SW 1271 (cell line): Measurements from ENCODE around the gene CADPS.

ENCODE experiments used
- DNase-seq, 2 experiments: peaks; one replicate each; lab custom pipeline; 2025; lab: John Stamatoyannopoulos, UW

Gene CADPS

DNA sequence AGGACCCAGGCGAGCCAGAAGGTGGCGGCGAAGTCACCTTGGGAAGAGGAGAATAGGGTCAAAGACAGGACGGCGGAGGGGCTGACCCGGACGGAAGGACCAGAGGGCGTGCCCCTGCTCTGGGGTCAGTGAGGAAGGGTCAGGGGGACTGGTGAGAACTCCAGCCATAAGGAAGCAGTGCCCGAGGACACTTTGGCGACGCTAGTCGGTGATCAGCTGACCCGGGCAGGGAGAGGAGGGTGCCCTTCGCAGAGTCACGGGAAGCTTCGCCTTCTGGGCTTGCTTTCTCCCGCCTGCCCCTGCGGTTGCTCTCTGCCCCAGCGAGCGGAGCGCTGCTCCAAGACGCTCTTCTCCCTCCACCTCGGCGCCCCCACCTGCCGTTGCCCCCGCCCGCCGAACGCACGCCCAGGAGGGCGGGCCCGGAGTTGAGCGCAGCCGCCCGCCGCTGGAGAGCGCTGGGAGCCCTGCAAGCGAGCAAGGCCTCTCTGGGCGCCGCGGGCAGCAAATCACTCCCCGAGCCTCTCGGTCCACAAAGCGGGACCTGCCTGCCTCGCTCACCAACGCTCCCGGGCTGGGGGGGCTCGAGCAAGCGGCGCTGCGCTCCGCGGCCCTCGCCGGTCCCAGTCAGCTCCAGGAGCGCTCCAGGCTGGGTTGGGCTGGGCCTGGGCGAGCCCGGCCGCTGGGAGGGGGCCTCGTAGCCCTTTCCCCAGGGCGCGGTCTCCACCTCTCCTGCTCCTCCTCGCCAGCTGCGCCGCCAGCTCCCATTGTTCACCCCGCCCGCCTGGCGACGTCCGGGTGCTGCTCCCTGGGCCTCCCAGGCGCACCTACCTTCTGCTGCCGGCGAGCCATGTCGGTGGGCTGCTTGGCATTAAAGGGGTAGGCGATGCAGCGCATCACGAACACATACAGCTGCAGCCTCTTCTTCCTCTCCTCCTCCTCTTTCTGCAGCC is 1.2 kb downstream of the CADPS start:
- no peak for DNase-seq

DNA sequence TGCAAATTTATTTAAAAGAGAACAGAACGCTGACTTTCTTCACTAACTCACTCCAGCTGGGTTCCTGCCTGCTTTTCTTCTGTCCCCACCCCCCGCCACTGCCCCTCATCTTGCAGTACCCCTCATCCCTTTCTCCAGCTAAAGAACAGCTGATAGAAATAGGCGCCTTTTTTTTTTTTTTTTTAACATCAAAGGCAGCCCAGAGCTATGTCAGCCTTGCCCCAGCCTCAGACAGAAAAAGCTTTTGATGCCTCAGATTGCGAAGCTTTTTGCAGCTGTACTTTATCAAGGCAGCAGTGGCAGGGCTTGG is 1.8 kb downstream of the CADPS start:
- DNase-seq: no peak

DNA sequence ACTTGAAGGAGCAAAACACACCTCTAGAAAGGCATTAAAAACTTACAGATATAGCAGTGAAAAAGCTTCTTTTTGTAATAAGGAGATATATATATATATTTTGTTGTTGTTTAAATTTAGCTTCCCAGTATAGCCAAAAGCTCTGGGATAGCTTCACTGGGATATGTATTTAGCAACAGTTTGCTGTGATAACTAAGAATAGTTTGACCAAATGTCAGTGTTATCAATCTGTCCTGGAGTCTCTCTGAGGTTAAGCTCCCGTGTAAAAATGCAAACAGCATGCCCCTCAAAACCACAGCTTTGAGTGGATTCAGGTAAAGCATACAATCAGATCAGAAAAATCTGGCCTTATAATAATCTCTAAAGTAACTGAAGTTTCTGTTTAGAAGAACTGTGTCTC is 2.9 kb downstream of the CADPS start:
- DNase-seq: no peak

DNA sequence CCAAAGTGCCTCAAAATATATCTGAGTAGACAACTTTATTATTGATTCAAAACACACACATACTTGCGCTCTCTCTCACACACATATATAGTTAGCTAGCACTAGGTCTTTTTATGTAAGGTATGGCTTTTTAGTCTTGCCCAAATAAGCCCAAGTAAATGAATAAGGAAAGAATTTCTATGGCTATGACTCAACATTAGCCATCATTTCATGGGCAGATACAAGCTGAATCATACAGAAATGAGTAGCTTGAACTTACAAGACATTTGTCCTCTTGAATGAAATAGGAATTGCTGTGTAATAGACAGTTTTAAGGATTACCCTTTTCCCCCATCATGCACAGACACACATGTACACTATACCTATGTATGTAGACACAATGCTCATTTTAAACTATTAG is 4.9 kb downstream of the CADPS start:
- DNase-seq: no peak

DNA sequence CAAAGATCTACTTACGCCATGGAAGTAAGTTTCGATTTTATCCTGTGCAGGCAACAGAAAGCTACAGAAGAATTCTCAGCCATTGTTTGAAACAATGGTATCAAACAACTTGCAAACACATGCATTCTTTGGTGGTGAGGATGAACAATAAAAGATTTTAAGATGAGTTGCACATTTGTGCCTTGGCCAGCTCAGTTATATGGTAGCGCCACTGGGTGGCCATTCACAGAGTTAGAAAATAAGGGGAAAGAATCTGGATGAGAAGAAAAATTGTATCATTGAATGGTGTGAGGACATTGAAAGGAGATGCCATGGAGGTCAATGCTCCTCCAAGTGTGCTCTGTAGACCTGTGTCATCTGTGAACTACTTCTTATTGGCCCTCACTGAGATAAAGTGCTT is 11.6 kb downstream of the CADPS start:
- no peak for DNase-seq

DNA sequence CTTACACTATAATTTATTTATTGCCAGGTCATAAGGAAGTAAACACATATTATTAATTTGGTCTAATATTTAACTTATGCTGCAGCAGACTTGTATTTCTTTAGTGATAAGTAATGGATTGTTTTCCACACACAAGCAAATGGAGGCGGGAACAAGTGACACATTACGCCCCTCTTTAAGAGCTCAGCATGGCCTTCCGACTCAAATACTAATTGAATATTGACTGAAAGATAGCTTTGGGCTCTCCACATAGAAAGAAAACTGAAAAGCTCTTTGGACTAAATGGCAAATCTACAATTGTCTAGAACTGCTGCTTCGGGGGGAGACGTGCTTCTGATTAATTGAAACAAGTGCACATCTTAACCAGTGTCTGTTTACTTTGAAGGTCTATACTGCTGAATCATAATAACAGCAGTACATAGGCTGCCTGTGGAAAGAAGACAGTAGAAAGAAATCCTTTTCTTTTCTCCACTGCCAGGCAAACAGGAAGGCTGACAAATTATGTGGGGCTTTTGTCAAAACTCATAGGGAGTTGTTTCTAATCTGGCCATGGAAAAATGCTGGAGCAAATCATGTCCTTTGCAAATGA is 15.9 kb downstream of the CADPS start:
- no peak for DNase-seq

DNA sequence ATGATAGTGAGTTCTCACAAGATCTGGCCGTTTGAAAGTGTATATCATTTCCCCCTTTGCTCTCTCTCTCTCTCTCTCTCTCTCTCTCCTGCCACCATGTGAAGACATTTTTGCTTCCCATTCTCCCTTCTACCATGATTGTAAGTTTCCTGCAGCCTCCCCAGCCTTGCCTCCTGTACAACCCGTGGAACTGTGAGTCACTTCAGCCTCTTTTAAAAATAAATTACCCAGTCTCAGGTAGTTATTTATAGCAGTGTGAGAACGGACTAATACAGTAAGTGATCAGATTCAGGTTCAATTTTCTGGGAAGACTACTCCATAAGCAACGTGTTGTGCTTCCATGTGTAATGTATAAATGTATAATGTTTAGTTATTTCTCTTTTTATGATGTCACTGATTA is 29.2 kb downstream of the CADPS start:
- no peak for DNase-seq

DNA sequence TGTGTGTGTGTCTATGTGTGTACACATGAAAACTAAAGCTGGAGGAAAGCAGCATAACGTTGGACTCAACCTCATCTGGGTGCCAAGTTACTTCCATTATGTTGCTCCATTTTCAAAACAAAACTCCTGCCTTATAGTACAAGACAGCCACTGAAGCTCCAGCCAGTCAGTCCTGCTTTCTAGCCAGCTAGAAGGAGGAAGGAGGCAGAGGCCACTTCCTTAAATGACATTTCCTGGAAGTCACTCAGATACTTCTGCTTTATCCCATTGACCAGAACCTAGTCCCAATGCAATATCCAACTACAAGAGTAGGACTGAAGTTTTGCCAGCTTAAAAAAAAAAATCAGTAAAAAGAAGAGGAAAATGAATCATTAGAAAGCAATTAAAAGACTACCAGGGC is 31.7 kb downstream of the CADPS start:
- DNase-seq: no peak

DNA sequence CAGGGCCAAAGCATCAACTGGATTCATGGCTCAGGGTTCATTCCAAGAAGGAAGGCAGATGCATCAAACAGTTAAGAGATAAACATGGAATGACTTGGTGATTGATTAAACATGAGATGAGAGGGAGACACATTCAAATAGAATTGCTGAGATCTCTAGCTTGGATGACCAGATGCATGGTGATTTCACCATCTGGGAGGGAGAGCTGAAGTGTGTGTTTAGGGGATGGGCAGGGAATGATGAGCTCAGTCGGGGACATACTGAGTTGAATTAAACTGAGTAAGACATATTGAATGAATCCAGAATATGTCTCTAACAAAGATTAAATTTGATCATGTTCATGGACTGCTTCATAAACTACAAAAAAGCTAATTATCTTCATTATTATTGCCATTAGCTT is 35.5 kb downstream of the CADPS start:
- DNase-seq: no peak

DNA sequence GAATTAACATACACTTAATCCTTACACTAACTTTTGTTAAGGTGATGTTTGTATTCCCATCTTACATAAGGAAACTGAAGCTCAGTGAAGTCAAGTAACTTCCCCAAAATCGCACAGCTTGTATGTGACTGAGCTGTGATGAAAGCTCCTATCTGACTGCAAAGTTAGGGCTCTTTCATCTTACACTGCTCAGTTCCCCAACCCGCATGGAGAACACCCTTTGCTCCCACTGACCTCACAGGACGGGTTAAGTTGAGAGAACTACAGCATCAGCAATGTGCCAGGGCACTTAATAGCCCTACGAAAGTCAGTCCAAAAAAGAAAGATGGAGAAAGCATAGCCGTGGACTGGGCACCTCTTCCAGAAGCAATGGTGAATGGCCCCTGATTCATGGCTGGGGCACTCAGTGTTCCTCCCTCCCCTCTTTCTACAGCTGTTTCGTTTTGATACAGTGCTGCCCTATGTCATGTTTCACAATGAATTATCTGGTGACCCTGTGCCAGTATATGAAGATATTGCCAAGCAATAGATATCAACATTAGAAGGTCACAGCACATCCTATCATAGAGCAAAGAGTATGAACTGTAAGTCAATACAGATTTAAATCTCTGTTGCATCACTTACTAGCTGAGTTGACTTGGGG is 38.0 kb downstream of the CADPS start:
- no peak for DNase-seq

DNA sequence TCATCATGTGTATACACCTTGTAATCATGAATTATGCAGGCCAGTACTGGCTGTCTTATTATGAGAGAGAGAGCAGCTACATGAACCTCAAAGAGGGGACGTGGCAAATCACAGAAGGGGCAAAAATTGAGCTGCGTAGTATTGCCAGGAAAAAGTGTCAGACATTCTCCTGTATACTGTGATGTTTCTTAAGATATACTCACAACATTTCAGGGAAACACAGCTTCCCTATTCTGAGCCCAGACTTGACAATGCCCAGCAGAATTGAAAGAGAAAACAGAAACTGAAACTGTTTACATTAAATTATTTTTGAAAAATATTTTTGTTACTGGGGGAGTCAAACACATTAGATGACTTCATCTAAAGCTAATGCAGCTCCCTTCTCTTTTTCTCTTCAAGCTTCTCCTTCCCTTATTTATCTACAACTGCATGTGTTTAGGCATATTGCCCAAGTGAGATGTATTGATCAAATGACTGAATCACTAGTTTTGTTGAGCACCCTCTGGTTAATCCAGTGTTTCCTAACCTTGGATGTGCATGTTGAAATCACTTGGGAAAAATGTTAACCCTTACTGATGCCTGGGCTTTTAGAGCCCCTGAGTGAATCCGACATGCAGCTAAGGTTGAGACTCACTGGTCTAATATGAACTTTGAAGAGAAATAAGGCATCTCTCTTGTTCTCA is 39.5 kb downstream of the CADPS start:
- no peak for DNase-seq

DNA sequence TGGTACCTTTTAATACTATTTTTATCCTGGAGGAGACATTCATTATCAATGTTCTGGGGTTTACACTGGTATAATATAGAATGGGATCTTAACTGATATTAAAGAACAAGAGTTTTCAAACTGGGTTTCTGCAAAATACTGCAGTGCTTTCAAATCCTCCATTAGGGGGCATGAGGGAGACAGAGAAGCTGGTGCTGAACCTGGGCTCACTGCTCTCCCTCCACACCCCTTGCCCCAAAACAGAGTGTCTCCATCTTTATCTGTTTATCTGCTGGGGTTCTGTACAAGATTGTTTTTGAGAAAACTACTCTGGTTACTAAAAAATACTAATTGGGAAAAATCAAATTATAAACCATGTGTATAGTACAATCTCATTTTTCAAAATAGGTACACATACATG is 41.7 kb downstream of the CADPS start:
- no peak for DNase-seq

DNA sequence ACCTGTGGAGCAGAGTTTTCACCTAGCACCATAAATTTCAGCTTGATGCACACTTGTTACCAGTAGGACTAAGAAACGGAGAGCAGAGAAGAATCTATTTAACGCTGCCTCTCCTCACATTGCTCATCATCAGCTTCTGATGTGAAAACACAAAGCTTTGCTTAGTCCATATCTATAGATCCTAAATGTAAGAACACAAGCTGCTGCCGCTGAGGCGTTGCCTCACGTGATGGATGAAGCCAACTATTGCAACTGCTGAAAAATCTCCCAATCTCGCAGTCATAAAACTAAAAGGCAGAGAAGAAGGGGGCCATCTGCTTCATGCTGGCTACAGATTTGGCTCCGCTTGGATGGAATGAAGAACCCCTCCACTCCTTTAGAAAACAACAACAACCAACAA is 42.7 kb downstream of the CADPS start:
- no peak for DNase-seq

DNA sequence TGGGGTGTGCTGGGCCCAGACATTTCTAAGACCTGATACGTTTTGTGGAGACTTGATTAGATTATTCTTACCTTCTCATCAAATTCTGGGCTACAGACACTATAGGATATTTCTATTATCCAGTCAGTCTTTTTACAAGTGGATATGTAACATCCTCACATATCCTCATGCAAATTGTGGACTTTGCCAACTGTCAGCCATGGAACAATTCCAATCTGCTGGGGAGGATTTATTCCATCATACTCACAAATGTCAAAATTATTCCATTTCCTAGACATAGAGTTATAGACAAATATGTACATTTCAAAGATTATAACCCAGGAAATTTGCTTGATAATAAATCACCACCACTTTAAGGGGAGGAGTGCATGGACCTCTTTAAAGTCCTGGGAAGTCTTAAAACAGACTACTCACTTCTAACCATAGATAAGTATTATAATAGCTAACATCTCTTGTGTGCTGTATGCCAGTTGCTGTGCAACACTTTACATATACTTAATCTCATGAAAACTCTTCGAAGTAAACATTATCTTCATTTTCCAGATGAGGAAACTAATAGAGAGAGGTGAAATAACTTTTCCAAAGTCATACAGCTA is 44.4 kb downstream of the CADPS start:
- DNase-seq: no peak

DNA sequence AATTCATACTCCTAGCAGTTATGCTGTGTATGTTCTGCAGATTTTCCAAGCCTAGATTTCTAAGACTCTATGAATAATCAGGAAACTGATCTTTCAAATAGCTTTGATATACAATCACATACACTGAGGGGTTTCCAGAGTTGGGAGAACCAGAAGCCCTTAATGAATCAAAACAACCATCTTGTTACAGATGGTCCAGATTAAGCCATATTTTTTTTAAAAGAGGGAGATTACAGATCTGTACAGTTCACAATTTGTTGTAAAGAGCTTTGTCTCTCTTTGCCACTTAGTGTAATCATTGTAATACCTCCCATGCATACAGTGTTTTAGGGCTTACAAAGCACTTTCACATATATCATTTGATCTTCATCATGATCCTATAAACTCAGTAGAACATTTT is 47.7 kb downstream of the CADPS start:
- DNase-seq: no peak

DNA sequence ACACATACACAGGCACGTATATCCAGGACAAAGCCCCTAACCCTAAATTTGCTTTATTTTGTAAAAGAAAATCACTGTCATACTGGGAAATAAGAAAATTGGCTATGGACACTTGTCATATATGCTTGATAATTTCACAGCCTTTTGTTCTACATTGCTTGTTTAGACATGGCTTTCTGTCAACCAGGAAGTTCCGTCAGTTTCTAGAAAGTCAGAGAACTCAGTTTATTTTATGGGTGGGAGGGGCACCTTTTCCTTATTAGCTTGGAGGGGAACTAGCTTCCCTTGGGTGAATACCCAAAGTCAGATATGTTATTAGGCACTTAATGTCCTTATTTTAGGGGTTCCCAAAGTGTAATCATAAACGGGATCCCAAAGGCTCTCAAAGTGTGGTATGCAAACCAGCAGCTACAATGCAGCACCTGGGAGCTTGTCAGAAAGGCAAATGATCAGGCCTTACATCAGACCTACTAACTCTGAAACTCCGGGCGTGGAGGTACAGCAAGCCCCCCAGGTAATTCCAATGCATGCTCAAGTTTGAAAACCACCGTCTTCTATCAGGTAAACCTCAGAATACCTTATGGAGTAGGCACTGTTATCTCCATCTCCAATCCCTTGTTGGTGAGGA is 50.1 kb downstream of the CADPS start:
- DNase-seq: no peak

DNA sequence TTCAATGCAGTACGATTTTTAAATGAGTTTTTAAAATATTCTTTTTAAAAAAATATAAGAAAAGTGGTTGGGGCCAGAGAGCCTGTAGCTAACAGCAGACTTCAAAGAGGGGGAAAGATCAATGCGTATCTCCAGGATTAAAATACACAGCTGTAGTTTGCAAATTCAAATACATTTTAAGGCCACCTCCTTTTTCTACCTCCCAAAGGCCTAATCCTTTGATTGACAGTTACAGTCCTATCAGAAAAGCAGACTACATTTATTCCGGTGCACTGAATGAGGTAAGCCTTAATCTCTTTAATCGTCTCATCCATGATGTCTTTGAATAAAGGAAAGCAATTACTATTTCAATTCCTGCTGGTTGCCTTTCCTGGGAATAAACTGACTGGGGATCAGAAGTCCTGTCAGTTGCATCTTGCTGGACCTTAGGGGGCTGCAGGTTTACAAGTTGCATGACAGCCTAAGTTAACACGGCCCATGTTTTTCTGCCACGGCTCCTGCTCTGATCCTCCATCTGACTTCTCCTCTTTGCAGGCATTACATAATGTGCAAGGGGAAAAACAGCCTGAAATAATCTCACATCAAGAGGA is 51.7 kb downstream of the CADPS start:
- DNase-seq: no peak

DNA sequence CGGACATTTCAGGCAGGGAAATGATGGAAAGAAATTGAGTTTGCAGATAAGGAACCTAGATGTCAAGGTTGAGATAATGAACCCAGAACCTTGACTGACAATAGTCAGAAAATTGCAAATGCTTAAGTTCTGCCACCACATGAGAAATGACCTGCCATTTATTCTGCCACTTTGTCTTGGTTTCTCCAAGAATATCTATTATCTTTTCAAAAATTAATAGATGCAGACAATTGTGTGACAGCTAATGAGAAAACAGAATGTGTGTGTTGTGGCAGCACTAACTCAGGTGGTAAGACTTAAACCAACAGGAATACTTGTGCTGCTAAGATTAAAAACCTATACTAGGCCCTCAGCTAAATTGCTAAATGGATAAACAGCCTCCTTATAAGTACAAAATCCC is 52.3 kb downstream of the CADPS start:
- no peak for DNase-seq

DNA sequence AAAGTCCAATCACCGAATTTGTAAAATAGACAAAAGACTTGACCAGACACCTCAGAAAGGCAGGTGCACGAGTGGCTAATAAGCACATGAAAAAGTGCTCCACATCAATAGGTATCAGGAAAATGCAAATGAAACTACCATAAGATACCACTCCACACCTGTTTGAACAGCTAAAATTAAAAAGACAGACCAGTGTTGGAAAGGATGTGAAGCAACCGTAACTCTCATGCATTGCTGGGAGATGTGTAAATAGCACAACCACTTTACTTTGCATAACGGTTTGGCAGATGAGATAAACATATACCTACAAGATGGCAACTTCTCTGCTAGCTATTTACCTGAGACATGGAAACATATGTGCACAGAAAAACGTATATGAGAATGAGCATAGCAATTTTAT is 56.9 kb downstream of the CADPS start:
- DNase-seq: no peak

DNA sequence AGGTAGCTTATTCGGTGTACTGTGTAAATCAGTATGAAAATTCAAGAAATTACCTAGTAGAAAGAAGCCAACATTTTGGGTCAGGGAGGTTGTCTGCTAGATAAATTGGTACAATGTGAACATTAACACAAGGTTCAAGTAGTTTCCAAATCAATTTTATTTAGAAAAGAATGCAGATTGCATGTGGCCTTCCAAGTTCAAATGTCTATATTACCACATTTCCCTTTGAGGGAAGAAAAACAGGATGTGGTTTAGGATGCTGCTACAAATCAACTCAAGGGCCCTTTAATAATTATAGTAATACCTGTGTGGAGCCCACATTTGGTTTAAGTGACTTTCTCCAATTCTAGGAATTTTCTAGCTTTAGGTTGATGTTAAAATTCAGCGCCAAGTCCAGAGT is 57.5 kb downstream of the CADPS start:
- no peak for DNase-seq

DNA sequence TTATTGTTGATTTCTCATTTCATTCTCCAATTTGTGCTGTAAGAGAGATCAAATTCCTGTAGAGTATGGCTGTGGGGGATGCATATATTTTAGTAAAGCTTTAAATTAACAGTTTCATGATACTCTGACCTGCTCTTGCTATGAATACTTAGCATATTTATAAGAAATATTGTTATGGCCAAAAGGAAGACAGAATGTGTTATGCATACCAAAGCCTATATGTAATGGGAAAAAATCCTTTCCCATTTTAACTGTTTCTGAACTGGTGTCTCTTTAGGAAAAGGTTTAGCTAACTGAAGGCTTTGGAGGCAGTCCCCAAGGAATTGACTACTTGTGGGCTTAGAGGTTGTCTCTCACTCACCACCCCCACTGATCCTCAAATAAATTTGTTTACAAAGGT is 59.2 kb downstream of the CADPS start:
- DNase-seq: no peak

DNA sequence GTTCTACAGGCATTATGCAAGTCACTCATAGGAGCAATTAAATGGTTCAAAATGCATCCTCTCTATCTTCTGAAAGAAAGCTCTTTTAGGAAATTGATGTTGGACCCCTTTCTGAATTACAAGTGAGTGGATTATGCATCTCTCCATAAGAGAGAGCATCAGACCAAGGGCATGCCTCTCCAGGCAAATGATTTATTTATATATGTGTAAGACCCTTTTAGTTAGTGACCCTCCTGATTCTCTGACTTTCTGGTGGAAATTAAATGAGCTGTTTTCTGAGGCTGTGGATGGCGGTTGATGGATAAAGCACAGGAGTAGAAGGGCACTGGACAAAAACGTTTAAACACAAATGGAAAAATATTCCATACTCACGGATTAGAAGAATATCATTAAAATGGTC is 62.6 kb downstream of the CADPS start:
- DNase-seq: no peak
